Keratinocyte (primary cell): ENCODE data around the gene PITHD1.

Experiments used
- EZH2 ChIP-seq: IDR thresholded peaks from one replicate; pipeline ENCODE4 v1.6.1; 2012; ENCODE audit warnings: inconsistent platforms, mild to moderate bottlenecking, low read length, moderate library complexity
- TF ChIP-seq, protein P1 (sequence below), 3 experiments: IDR thresholded peaks in 1 of 3; conservative IDR thresholded peaks in 1 of 3; optimal IDR thresholded peaks in 1 of 3; 2 replicates in 2 of 3; 3 replicates in 1 of 3; pipeline versions ENCODE3 to v1.5.1; 2011; ENCODE audit warnings: low read length in 3 of 3, mild to moderate bottlenecking in 3 of 3, moderate library complexity in 2 of 3, control low read depth in 1 of 3, inconsistent platforms in 1 of 3; ENCODE audit not compliant: insufficient read depth in 2 of 3; ENCODE audit errors: extremely low read depth in 1 of 3

DNA sequence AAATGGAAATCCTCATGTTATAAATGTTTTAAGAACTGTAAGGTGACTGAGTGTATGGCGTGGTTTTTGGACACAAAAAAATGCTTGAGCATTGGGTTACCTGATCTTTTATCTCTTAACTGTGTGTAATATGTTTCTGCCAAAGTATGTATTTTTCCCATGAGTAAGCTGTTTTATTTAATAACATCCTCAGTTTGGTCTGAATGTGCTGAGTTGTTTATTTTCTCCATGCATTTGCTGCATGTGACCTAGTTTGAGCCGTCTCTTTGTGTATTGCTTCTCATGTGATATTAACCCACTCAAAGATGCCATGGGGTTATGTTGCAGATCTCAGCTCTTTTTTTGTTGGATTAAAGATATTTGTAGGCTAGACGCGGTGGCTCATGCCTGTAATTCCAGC lies 6.6 kb downstream of the PITHD1 start:
- TF ChIP-seq, protein P1, sequence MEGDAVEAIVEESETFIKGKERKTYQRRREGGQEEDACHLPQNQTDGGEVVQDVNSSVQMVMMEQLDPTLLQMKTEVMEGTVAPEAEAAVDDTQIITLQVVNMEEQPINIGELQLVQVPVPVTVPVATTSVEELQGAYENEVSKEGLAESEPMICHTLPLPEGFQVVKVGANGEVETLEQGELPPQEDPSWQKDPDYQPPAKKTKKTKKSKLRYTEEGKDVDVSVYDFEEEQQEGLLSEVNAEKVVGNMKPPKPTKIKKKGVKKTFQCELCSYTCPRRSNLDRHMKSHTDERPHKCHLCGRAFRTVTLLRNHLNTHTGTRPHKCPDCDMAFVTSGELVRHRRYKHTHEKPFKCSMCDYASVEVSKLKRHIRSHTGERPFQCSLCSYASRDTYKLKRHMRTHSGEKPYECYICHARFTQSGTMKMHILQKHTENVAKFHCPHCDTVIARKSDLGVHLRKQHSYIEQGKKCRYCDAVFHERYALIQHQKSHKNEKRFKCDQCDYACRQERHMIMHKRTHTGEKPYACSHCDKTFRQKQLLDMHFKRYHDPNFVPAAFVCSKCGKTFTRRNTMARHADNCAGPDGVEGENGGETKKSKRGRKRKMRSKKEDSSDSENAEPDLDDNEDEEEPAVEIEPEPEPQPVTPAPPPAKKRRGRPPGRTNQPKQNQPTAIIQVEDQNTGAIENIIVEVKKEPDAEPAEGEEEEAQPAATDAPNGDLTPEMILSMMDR (optimal IDR thresholded peaks at IDR 0.05 in 1 of 3, IDR thresholded peaks at IDR 0.05 in 1 of 3, conservative IDR thresholded peaks at IDR 0.05 in 1 of 3; ENCODE audit: extremely low read depth in 1 of 3, insufficient read depth in 2 of 3, low read length in 3 of 3): no peak
- TF ChIP-seq EZH2: no peak
